Kidney (tissue), 14 donors: Measurements from ENCODE around the gene DYDC2. TPM values are rescaled to one million over a fixed set of nuclear protein-coding genes. Genes with fewer than 3 reads are reported as not detected.
A peak's percentile ranks its signal among the peaks of the same experiment; 100 is the strongest.

Source experiments
- DNase-seq, 5 donors: peaks; one replicate each; pipeline ENCODE4 v3.0.0-alpha.2; 2013 to 2020
- FAIRE-seq: peaks from 2 replicates; lab custom pipeline; 2012; peaks lifted over from hg19 to GRCh38; lab: Jason Lieb, UNC
- H3K27ac ChIP-seq, 2 donors: one replicate each; pipeline ENCODE4 v1.7.0; 2013; ENCODE audit warnings: low read depth in 2 of 2, low read length in 2 of 2, inconsistent platforms in 1 of 2
- H3K27me3 ChIP-seq: one replicate; pipeline ENCODE4 v1.7.1; 2013; ENCODE audit warnings: low read length, inconsistent platforms; ENCODE audit not compliant: control insufficient read depth, insufficient read depth
- H3K36me3 ChIP-seq, 3 donors: one replicate each; pipeline versions ENCODE4 v1.7.0 to v1.7.1; 2013; ENCODE audit warnings: low read length in 3 of 3, control low read depth in 1 of 3, inconsistent platforms in 1 of 3; ENCODE audit not compliant: insufficient read depth in 3 of 3, control insufficient read depth in 2 of 3
- H3K4me1 ChIP-seq, 3 donors: one replicate each; pipeline versions ENCODE4 v1.7.0 to v1.7.1; 2013; ENCODE audit warnings: low read length in 3 of 3, inconsistent platforms in 1 of 3, low read depth in 1 of 3; ENCODE audit not compliant: control insufficient read depth in 2 of 3, insufficient read depth in 2 of 3
- H3K4me3 ChIP-seq, 3 donors: one replicate each; pipeline versions ENCODE4 v1.7.0 to v1.8.1; 2013; ENCODE audit warnings: low read length in 3 of 3, control low read depth in 1 of 3, inconsistent platforms in 1 of 3
- H3K9ac ChIP-seq, 3 donors: one replicate each; pipeline versions ENCODE4 v1.7.0 to v1.7.1; 2013; ENCODE audit warnings: low read length in 3 of 3, control low read depth in 1 of 3, inconsistent platforms in 1 of 3
- H3K9me3 ChIP-seq, 3 donors: one replicate each; pipeline versions ENCODE4 v1.7.0 to v1.7.1; 2013; ENCODE audit warnings: low read length in 3 of 3, control low read depth in 1 of 3, inconsistent platforms in 1 of 3; ENCODE audit not compliant: control insufficient read depth in 2 of 3, insufficient read depth in 1 of 3
- CTCF ChIP-seq: IDR thresholded peaks from 3 replicates; pipeline ENCODE4 v1.5.1; 2012; ENCODE audit warnings: mild to moderate bottlenecking, moderate library complexity, borderline replicate concordance; ENCODE audit not compliant: insufficient read depth; ENCODE audit errors: extremely low read depth
- intact Hi-C: fragments of 100-400 bp; cut with DNase I; formaldehyde crosslinking; loops from one replicate; pipeline ENCODE4 v1.11.1; 2022
- polyA plus RNA-seq: library from polyadenylated mRNA; stranded (reverse); fragments of 350-450 nt; fragmentation: Illumina TruSeq; extraction: RNeasy Lipid Tissue Mini Kit (QIAGEN cat#74804); gene quantifications from one replicate; pipeline ENCODE4 v1.2.3, GENCODE V29; 2014; ENCODE audit warnings: low read depth, low replicate concordance; ENCODE audit not compliant: insufficient read depth
- total RNA-seq: library from RNA; stranded (reverse); fragmentation: NEBNext Ultra II Directional; extraction: Animal tissue kit (Norgen Biotek cat#: 25700); gene quantifications from one replicate; pipeline ENCODE4 v1.2.1, GENCODE V29; 2021
- donor health status: control.
- donor health status: control.
- donor health status: control.
- donor health status: control.
- donor health status: control.
- donor health status: DM: yes; HTN: yes; CAD: no.
- donor health status: Normal renal cell carcinoma (clear cell type).

Gene DYDC2
- total and polyA plus RNA-seq, 2 donors from 2014 or later, result 0.22 to 0.57 TPM

GRCh38 chr10:80400136-80400804 is 43.7 kb downstream of the DYDC2 start:
- Histone ChIP-seq H3K27ac (no peak overlapping the region), H3K9me3 (no peaks in the 10 kb centered on the region), H3K27me3 (no peaks in the 10 kb centered on the region), H3K36me3 (no peaks in the 10 kb centered on the region), H3K4me3 (no peak overlapping the region), H3K9ac (no peak overlapping the region), H3K4me1 (no peaks in the 10 kb centered on the region)
- intact Hi-C loops, result no loop called here
- no peak for TF ChIP-seq CTCF
- DNase-seq, result no peak
- no peak for FAIRE-seq

GRCh38 chr10:80405035-80405434 is 48.5 kb downstream of the DYDC2 start:
- no peak overlapping the region for H3K4me3 ChIP-seq
- intact Hi-C loops, result no loop called here
- H3K27me3 ChIP-seq, result no peaks in the 10 kb centered on the region
- no peaks in the 10 kb centered on the region for H3K36me3 ChIP-seq
- H3K4me1 ChIP-seq, result peaks cover 3 to 21% (median 12%) of the 10 kb centered on the region in 3 donors
- FAIRE-seq (no peak), DNase-seq (no peak)
- TF ChIP-seq CTCF, result no peak
- H3K27ac ChIP-seq, result no peak overlapping the region
- no peaks in the 10 kb centered on the region for H3K9me3 ChIP-seq
- no peak overlapping the region for H3K9ac ChIP-seq

- no peak overlapping the region for H3K9ac ChIP-seq
- H3K4me3 ChIP-seq, result no peak overlapping the region
- TF ChIP-seq CTCF, result no peak
- H3K27me3 ChIP-seq, result no peaks in the 10 kb centered on the region
- FAIRE-seq, result no peak
- no peaks in the 10 kb centered on the region for H3K36me3 ChIP-seq
- intact Hi-C loops, result no loop called here
- peaks cover 3 to 25% (median 16%) of the 10 kb centered on the region in 3 donors for H3K4me1 ChIP-seq
- DNase-seq, result peak in 3 of 5 donors; percentile 52 to 86 (median 83)
- no peaks in the 10 kb centered on the region for H3K9me3 ChIP-seq
- H3K27ac ChIP-seq, result peak overlapping the region; percentile 24 to 36
These were observed 49.0 kb downstream of the DYDC2 start for GRCh38 chr10:80405626-80406025.
